ENCODE measurements around the gene ABCB8. TPM values are rescaled to one million over a fixed set of nuclear protein-coding genes. Genes with fewer than 3 reads are reported as not detected.

Gene ABCB8
- total and polyA plus RNA-seq, 4 donors, result 12.4 to 30.2 (median 22.5) TPM

DNA sequence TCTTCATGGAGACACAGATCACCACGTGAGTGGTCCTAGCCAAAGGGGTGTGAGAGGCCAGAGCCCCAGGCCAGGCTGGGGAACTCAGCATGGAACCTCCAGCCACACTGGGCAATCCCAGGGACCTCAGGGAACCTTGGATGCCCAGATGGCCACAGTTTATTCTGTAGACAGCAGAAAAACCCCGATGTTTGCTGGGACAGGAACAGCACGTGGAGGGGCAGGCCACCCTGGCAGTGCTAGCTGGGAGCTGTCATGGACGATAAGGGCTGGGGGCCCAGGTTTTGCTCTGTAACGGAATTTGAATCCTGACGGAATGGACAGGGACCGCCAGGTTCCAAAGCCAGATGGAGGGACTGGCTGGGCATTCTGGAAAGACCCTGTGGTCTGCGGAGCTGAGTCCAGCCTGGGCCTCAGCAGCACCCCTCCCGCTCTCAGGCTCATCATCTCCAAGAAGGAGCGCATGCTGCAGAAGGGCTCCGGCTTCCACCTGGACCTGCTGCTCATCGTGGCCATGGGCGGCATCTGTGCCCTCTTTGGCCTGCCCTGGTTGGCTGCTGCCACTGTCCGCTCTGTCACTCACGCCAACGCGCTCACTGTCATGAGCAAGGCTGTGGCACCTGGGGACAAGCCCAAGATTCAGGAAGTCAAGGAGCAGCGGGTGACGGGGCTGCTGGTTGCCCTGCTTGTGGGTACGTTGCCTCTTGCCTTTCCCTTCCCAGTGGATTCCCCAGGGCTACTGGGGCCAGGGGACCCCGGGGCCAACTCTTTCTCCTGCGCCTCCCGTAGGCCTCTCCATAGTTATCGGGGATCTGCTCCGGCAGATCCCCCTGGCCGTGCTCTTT lies 46.8 kb downstream of the ABCB8 start:
- H3K9me3 ChIP-seq (ENCODE audit: control insufficient read depth in 4 of 4, low read length in 3 of 4), result no peaks in the 10 kb centered on the region
- TF ChIP-seq MAX (IDR thresholded peaks at IDR 0.05) (no peak), FOXA2 (IDR thresholded peaks at IDR 0.05) (no peak), FOXA1 (IDR thresholded peaks at IDR 0.05) (no peak), ATF3 (IDR thresholded peaks at IDR 0.05) (no peak), RAD21 (IDR thresholded peaks at IDR 0.05) (no peak), EGR1 (IDR thresholded peaks at IDR 0.05; ENCODE audit: low read depth in 2 of 2) (no peak), HNF4A (conservative IDR thresholded peaks at IDR 0.05) (no peak), NR2F2 (IDR thresholded peaks at IDR 0.05) (no peak), HNF4G (IDR thresholded peaks at IDR 0.05) (no peak), JUND (IDR thresholded peaks at IDR 0.05) (no peak), GABPA (IDR thresholded peaks at IDR 0.05 in 1 of 2, conservative IDR thresholded peaks at IDR 0.05 in 1 of 2) (no peak), SP1 (IDR thresholded peaks at IDR 0.05) (no peak), RXRA (IDR thresholded peaks at IDR 0.05) (no peak), YY1 (IDR thresholded peaks at IDR 0.05) (no peak), TAF1 (conservative IDR thresholded peaks at IDR 0.05) (no peak)
- TF ChIP-seq, protein P1, sequence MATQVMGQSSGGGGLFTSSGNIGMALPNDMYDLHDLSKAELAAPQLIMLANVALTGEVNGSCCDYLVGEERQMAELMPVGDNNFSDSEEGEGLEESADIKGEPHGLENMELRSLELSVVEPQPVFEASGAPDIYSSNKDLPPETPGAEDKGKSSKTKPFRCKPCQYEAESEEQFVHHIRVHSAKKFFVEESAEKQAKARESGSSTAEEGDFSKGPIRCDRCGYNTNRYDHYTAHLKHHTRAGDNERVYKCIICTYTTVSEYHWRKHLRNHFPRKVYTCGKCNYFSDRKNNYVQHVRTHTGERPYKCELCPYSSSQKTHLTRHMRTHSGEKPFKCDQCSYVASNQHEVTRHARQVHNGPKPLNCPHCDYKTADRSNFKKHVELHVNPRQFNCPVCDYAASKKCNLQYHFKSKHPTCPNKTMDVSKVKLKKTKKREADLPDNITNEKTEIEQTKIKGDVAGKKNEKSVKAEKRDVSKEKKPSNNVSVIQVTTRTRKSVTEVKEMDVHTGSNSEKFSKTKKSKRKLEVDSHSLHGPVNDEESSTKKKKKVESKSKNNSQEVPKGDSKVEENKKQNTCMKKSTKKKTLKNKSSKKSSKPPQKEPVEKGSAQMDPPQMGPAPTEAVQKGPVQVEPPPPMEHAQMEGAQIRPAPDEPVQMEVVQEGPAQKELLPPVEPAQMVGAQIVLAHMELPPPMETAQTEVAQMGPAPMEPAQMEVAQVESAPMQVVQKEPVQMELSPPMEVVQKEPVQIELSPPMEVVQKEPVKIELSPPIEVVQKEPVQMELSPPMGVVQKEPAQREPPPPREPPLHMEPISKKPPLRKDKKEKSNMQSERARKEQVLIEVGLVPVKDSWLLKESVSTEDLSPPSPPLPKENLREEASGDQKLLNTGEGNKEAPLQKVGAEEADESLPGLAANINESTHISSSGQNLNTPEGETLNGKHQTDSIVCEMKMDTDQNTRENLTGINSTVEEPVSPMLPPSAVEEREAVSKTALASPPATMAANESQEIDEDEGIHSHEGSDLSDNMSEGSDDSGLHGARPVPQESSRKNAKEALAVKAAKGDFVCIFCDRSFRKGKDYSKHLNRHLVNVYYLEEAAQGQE (IDR thresholded peaks at IDR 0.05), result no peak
- H3K36me3 ChIP-seq (ENCODE audit: control insufficient read depth in 4 of 4, insufficient read depth in 3 of 4, low read depth in 1 of 4, low read length in 3 of 4), result peaks cover 30 to 64% (median 39%) of the 10 kb centered on the region in 4 donors
- 94% methylated on average over 26 of the region's 26 CpGs for WGBS
- no peak overlapping the region for H3K27ac ChIP-seq (ENCODE audit: low read depth in 1 of 2, low read length in 2 of 2)
- no peak overlapping the region for H3K9ac ChIP-seq (ENCODE audit: low read depth in 1 of 2, low read length in 2 of 2)
- H3K4me1 ChIP-seq (ENCODE audit: control insufficient read depth in 4 of 4, insufficient read depth in 4 of 4, low read length in 3 of 4), result peaks cover 8 to 19% (median 13%) of the 10 kb centered on the region in 4 donors
- no peak overlapping the region for H3K4me3 ChIP-seq (ENCODE audit: low read depth in 1 of 3, low read length in 3 of 3)
- no peak for DNase-seq (ENCODE audit: low spot score)
- H3K27me3 ChIP-seq (ENCODE audit: control insufficient read depth in 4 of 4, insufficient read depth in 4 of 4, low read length in 3 of 4), result no peaks in the 10 kb centered on the region

GRCh38 chr7:151075662-151075971 lies 47.4 kb downstream of the ABCB8 start:
- Histone ChIP-seq H3K9me3 (ENCODE audit: control insufficient read depth in 4 of 4, low read length in 3 of 4) (no peaks in the 10 kb centered on the region), H3K27me3 (ENCODE audit: control insufficient read depth in 4 of 4, insufficient read depth in 4 of 4, low read length in 3 of 4) (no peaks in the 10 kb centered on the region), H3K27ac (ENCODE audit: low read depth in 1 of 2, low read length in 2 of 2) (no peak overlapping the region), H3K9ac (ENCODE audit: low read depth in 1 of 2, low read length in 2 of 2) (no peak overlapping the region), H3K4me1 (ENCODE audit: control insufficient read depth in 4 of 4, insufficient read depth in 4 of 4, low read length in 3 of 4) (peaks cover 8 to 20% (median 14%) of the 10 kb centered on the region in 4 donors), H3K4me3 (ENCODE audit: low read depth in 1 of 3, low read length in 3 of 3) (no peak overlapping the region), H3K36me3 (ENCODE audit: control insufficient read depth in 4 of 4, insufficient read depth in 3 of 4, low read depth in 1 of 4, low read length in 3 of 4) (peaks cover 25 to 59% (median 35%) of the 10 kb centered on the region in 4 donors)
- TF ChIP-seq HNF4G (IDR thresholded peaks at IDR 0.05) (no peak), JUND (IDR thresholded peaks at IDR 0.05) (no peak)
- WGBS, result 90% methylated on average over 7 of the region's 7 CpGs
- no peak for DNase-seq (ENCODE audit: low spot score)

Data from liver (tissue), 9 donors.